C4-2B (cell line): ENCODE results near the gene WAPL.

Experiments used
- CTCF ChIP-seq: fragments of 450-650 bp; conservative IDR thresholded peaks from 2 replicates; pipeline ENCODE4 v1.5.1; 2017; ENCODE audit warnings: mild to moderate bottlenecking
- ZFX ChIP-seq: fragments of 450-650 bp; IDR thresholded peaks from 2 replicates; pipeline ENCODE4 v1.6.1; 2017

DNA sequence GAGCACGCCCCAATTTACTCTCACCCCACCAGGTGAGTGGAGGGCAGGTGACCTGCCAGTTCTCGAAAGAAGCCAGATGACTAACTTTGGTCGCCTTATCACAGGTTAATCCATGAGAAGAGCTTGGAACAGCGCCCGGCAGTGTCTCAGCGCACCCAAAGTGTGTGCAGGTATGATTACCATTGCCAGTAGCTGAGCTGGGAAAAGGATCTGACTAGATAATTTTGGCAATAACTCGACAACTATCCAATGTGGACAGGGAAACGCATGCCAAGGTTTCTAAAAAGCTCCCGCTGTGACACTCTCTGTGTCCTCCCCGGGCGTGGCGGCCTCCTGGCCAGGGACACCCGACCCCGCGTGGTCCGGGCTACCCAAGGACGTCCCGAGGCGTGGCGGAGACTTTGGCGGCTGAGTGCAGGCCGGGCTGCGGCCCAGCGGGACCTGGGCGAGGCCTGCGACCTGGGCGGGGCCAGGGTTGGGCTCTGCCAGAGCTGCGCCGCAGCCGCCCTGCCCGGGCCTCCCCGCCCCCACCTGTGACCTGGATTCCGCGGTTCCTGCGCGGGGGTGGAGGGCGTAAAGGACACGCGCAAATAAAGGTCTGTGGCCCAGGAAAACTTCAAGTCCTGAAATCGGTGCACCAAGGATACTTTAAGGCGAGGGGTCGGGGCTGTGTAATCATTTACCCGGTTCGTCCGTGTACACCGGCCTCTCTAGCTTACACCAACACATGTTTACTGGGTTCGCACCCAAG is 13.7 kb upstream of the WAPL start:
- TF ChIP-seq CTCF (no peak), ZFX (0 out of 2 replicates have a peak, but pooled peaks have one; percentile 16)
